Neural cell (in vitro differentiated cells): ENCODE results near the gene GARIN5A. TPM values are rescaled to one million over a fixed set of nuclear protein-coding genes. Genes with fewer than 3 reads are reported as not detected.
"Not testable (repeated sequence)": the region's sequence is repeated elsewhere in the genome, so short reads cannot be mapped to it uniquely, and the experiment has no call there.

ENCODE experiments used
- H2AFZ ChIP-seq: fragments of 200-600, 300-800 bp; sonication (generic), shearing (Covaris generic); 2 replicates; pipeline ENCODE4 v1.6.0; 2014; ENCODE audit warnings: low read depth, mild to moderate bottlenecking, antibody characterized with exemption, low read length, moderate library complexity
- H3F3A ChIP-seq: fragments of 200-600 bp; shearing (Covaris generic); 2 replicates; pipeline ENCODE4 v1.6.1; 2016; ENCODE audit warnings: mild to moderate bottlenecking, moderate library complexity, mixed read lengths, antibody characterized with exemption, low read length; ENCODE audit not compliant: insufficient read depth, poor library complexity, severe bottlenecking
- H3K27ac ChIP-seq: fragments of 200-600, 300-800 bp; sonication (generic), shearing (Covaris generic); 2 replicates; pipeline ENCODE4 v1.5.1; 2014; ENCODE audit warnings: mild to moderate bottlenecking, low read length, moderate library complexity
- H3K27me3 ChIP-seq: fragments of 300-800, 200-600 bp; sonication (generic), shearing (Covaris generic); 2 replicates; pipeline ENCODE4 v1.6.0; 2014; ENCODE audit warnings: mild to moderate bottlenecking, low read depth, low read length, moderate library complexity; ENCODE audit not compliant: insufficient read depth
- H3K36me3 ChIP-seq: fragments of 300-800, 200-600 bp; sonication (generic), shearing (Covaris generic); 2 replicates; pipeline ENCODE4 v1.5.1; 2014; ENCODE audit warnings: mild to moderate bottlenecking, antibody characterized with exemption, low read length, moderate library complexity; ENCODE audit not compliant: insufficient read depth
- H3K4me2 ChIP-seq: fragments of 300-800, 200-600 bp; sonication (generic), shearing (Covaris generic); 2 replicates; pipeline ENCODE4 v1.6.0; 2014; ENCODE audit warnings: mild to moderate bottlenecking, low read length
- H3K4me3 ChIP-seq: fragments of 300-800, 200-600 bp; sonication (generic), shearing (Covaris generic); 2 replicates; pipeline ENCODE4 v1.5.1; 2014; ENCODE audit warnings: mild to moderate bottlenecking, low read length, moderate library complexity
- H3K79me2 ChIP-seq: fragments of 200-600 bp; shearing (Covaris generic); replicated peaks from 2 replicates; pipeline ENCODE4 v1.6.0; 2014; ENCODE audit warnings: mild to moderate bottlenecking, low read length, moderate library complexity; ENCODE audit not compliant: insufficient read depth
- H3K9ac ChIP-seq: fragments of 300-800, 200-600 bp; sonication (generic), shearing (Covaris generic); 2 replicates; pipeline ENCODE4 v1.6.1; 2016; ENCODE audit warnings: mild to moderate bottlenecking, low read length, mixed read lengths
- H3K9me2 ChIP-seq: fragments of 200-600 bp; shearing (Covaris generic); 2 replicates; pipeline ENCODE4 v1.6.1; 2016; ENCODE audit warnings: mild to moderate bottlenecking, low read length, mixed read lengths; ENCODE audit not compliant: insufficient read depth
- H3K9me3 ChIP-seq: fragments of 200-600, 300-800 bp; sonication (generic), shearing (Covaris generic); 2 replicates; pipeline ENCODE4 v1.6.1; 2016; ENCODE audit warnings: mild to moderate bottlenecking, mixed run types, low read length, moderate library complexity, mixed read lengths
- H4K20me1 ChIP-seq: fragments of 200-600 bp; shearing (Covaris generic); 2 replicates; pipeline ENCODE4 v1.6.1; 2016; ENCODE audit warnings: mild to moderate bottlenecking, mixed run types; ENCODE audit not compliant: insufficient read depth
- CTCF ChIP-seq: fragments of 450-650 bp; IDR thresholded peaks from 2 replicates; pipeline ENCODE4 v1.5.1; 2014; ENCODE audit warnings: antibody characterized with exemption, mild to moderate bottlenecking, moderate library complexity; ENCODE audit not compliant: poor library complexity, severe bottlenecking
- EP300 ChIP-seq: fragments of 450-650 bp; conservative IDR thresholded peaks from 2 replicates; pipeline ENCODE4 v1.6.1; 2014; ENCODE audit warnings: antibody characterized with exemption, mild to moderate bottlenecking, moderate library complexity; ENCODE audit not compliant: poor library complexity, severe bottlenecking
- EZH2 ChIP-seq: fragments of 200-600, 300-800 bp; shearing (Covaris generic), sonication (generic); IDR thresholded peaks from 2 replicates; pipeline ENCODE4 v1.6.1; 2014; ENCODE audit warnings: antibody characterized with exemption, low read length, borderline replicate concordance, mild to moderate bottlenecking; ENCODE audit not compliant: insufficient read depth, poor library complexity, severe bottlenecking
- MXI1 ChIP-seq: fragments of 450-650 bp; conservative IDR thresholded peaks from 2 replicates; pipeline ENCODE4 v1.6.1; 2014; ENCODE audit warnings: antibody characterized with exemption, mild to moderate bottlenecking; ENCODE audit not compliant: poor library complexity, severe bottlenecking
- POLR2AphosphoS5 ChIP-seq: IDR thresholded peaks from 2 replicates; pipeline ENCODE4 v1.6.1; 2012
- RAD21 ChIP-seq: fragments of 450-650 bp; conservative IDR thresholded peaks from 2 replicates; pipeline ENCODE4 v1.6.1; 2014; ENCODE audit warnings: antibody characterized with exemption, mild to moderate bottlenecking, moderate library complexity
- REST ChIP-seq: IDR thresholded peaks from 2 replicates; pipeline ENCODE4 v1.6.1; 2012; ENCODE audit warnings: borderline replicate concordance
- SMC3 ChIP-seq: fragments of 450-650 bp; conservative IDR thresholded peaks from 2 replicates; pipeline ENCODE4 v1.6.1; 2014; ENCODE audit warnings: antibody characterized with exemption, mild to moderate bottlenecking, moderate library complexity; ENCODE audit not compliant: poor library complexity
- TAF1 ChIP-seq: IDR thresholded peaks from 2 replicates; pipeline ENCODE4 v1.6.1; 2012; ENCODE audit warnings: low read depth
- polyA plus RNA-seq: library from polyadenylated mRNA; depleted of rRNA; stranded (reverse); fragments of >200 nt; gene quantifications from 2 replicates; pipeline ENCODE4 v1.2.3, GENCODE V29; 2014

The GARIN5A gene
- polyA plus RNA-seq, 1 donor from 2014 or later: 3.3 TPM

- no peak overlapping the region for H3K4me3 ChIP-seq
- no peak for TF ChIP-seq REST
- TF ChIP-seq CTCF: no peak
- no peak for TF ChIP-seq MXI1
- no peak for TF ChIP-seq POLR2AphosphoS5
- no peak for TF ChIP-seq SMC3
- no peak for TF ChIP-seq TAF1
- no peak for TF ChIP-seq EP300
- no peak for TF ChIP-seq EZH2
- TF ChIP-seq RAD21: no peak
- no peaks in the 10 kb centered on the region for H3K36me3 ChIP-seq
Observed at GRCh38 chr19:50447053-50447452, 29.6 kb downstream of the GARIN5A start.

GRCh38 chr19:50444059-50444458 lies 32.6 kb downstream of the GARIN5A start:
- no peaks in the 10 kb centered on the region for H3K9me2 ChIP-seq
- no peaks in the 10 kb centered on the region for H3K36me3 ChIP-seq
- no peaks in the 10 kb centered on the region for H3F3A ChIP-seq
- TF ChIP-seq MXI1 (no peak), REST (no peak), SMC3 (no peak), EP300 (no peak), TAF1 (no peak)
- no peak overlapping the region for H3K27ac ChIP-seq
- H3K9ac ChIP-seq: no peak overlapping the region
- no peak overlapping the region for H3K4me3 ChIP-seq
- H3K79me2 ChIP-seq: no peaks in the 10 kb centered on the region
- no peaks in the 10 kb centered on the region for H3K27me3 ChIP-seq
- H3K9me3 ChIP-seq: no peaks in the 10 kb centered on the region
- H4K20me1 ChIP-seq: no peaks in the 10 kb centered on the region
- no peak overlapping the region for H2AFZ ChIP-seq
- H3K4me2 ChIP-seq: no peak overlapping the region

More at GRCh38 chr19:50447053-50447452, 29.6 kb downstream of the GARIN5A start:
- Histone ChIP-seq H3F3A (no peaks in the 10 kb centered on the region), H3K79me2 (no peaks in the 10 kb centered on the region), H4K20me1 (no peaks in the 10 kb centered on the region), H3K9ac (no peak overlapping the region), H3K9me2 (no peaks in the 10 kb centered on the region), H2AFZ (no peak overlapping the region), H3K27ac (no peak overlapping the region), H3K27me3 (no peaks in the 10 kb centered on the region), H3K4me2 (no peak overlapping the region), H3K9me3 (no peaks in the 10 kb centered on the region)

- not testable (repeated sequence) for H3K27ac ChIP-seq, H3K27me3 ChIP-seq, H3K4me3 ChIP-seq, H3K79me2 ChIP-seq, H3F3A ChIP-seq, H3K9me3 ChIP-seq, H3K9ac ChIP-seq, H4K20me1 ChIP-seq, H3K36me3 ChIP-seq, H3K4me2 ChIP-seq, H2AFZ ChIP-seq, H3K9me2 ChIP-seq
Observed at GRCh38 chr19:50439130-50439529, 37.5 kb downstream of the GARIN5A start.
